NCI-H1930 (cell line): Measurements from ENCODE around the gene APOA4.
A peak's percentile ranks its signal among the peaks of the same experiment; 100 is the strongest.

Experiments
- DNase-seq, 2 experiments: peaks; one replicate each; lab custom pipeline; 2025; lab: John Stamatoyannopoulos, UW

APOA4 gene

DNA sequence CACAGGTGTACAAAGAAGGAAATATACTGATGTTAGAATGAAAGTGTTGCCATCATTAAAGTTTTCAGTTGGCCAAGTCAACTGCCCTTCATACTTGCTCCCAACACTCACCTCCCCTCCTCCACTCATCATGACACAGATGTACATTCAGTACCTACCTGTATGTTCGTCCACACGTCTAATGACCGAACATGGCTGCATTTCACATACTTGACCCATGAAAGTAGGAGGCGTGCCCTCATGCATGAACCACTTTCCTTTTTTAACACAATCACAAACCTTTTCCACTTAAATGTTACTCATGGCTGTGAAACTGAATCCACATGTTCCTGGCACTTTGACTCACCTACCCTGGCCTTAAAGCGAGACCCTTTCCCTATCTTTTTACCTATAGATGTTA lies 47.1 kb downstream of the APOA4 start:
- DNase-seq = no peak

- DNase-seq = no peak
These were observed 48.4 kb downstream of the APOA4 start for GRCh38 chr11:116774661-116775060.

- DNase-seq = no peak
These were observed 49.7 kb downstream of the APOA4 start for GRCh38 chr11:116773203-116774097.

GRCh38 chr11:116772443-116773202 lies 50.5 kb downstream of the APOA4 start, which contains the start of gene BUD13:
BUD13 (minus strand) TSS chr11:116772987; CDS start chr11:116772964, 23 bp downstream.
- DNase-seq = peak; percentile 79 to 85

- DNase-seq = no peak
These were observed 51.2 kb downstream of the APOA4 start for GRCh38 chr11:116771935-116772334.
